Fibroblast of lung (primary cell): ENCODE measurements around the gene KRT7. TPM values are rescaled to one million over a fixed set of nuclear protein-coding genes. Genes with fewer than 3 reads are reported as not detected.

ENCODE experiments used
- DNase-seq, 2 donors: peaks; one replicate each; pipeline versions ENCODE4 v3.0.0 to v3.0.0-alpha.2; 2010; ENCODE audit warnings: low read depth in 2 of 2
- H2AFZ ChIP-seq: 2 replicates; pipeline ENCODE4 v1.5.1; 2012; ENCODE audit warnings: low read length, control low read depth, inconsistent platforms
- H3K27ac ChIP-seq: 2 replicates; pipeline ENCODE4 v1.5.1; 2011; ENCODE audit warnings: low read length, control low read depth; ENCODE audit not compliant: insufficient read depth
- H3K27me3 ChIP-seq: 2 replicates; pipeline ENCODE4 v1.5.1; 2011; ENCODE audit warnings: mild to moderate bottlenecking, low read length; ENCODE audit not compliant: control insufficient read depth, insufficient read depth
- H3K36me3 ChIP-seq: 2 replicates; pipeline ENCODE4 v1.5.1; 2011; ENCODE audit warnings: low read length; ENCODE audit not compliant: control insufficient read depth, insufficient read depth
- H3K4me1 ChIP-seq: 2 replicates; pipeline ENCODE4 v1.5.1; 2011; ENCODE audit warnings: low read length; ENCODE audit not compliant: control insufficient read depth, insufficient read depth; ENCODE audit errors: extremely low read depth
- H3K4me2 ChIP-seq: 2 replicates; pipeline ENCODE4 v1.5.1; 2011; ENCODE audit warnings: low read length, control low read depth; ENCODE audit not compliant: insufficient read depth; ENCODE audit errors: extremely low read depth
- H3K4me3 ChIP-seq, 4 experiments: fragments of 200-600 bp in 1 of 4; sonication (generic) in 1 of 4; replicated peaks in 1 of 4; 2 replicates each; pipeline ENCODE4 v1.5.1; 2011 to 2016; ENCODE audit warnings: low read length in 4 of 4, low read depth in 3 of 4, mild to moderate bottlenecking in 3 of 4, control low read depth in 2 of 4, inconsistent platforms in 1 of 4, mixed read lengths in 1 of 4; ENCODE audit not compliant: insufficient read depth in 1 of 4; ENCODE audit errors: control extremely low read depth in 1 of 4
- H3K79me2 ChIP-seq: 2 replicates; pipeline ENCODE4 v1.5.1; 2012; ENCODE audit warnings: mild to moderate bottlenecking, low read length, inconsistent platforms; ENCODE audit not compliant: control insufficient read depth, insufficient read depth
- H3K9ac ChIP-seq: 2 replicates; pipeline ENCODE4 v1.5.1; 2011; ENCODE audit warnings: mild to moderate bottlenecking, low read length, control low read depth; ENCODE audit not compliant: insufficient read depth
- H3K9me3 ChIP-seq: 2 replicates; pipeline ENCODE4 v1.5.1; 2012; ENCODE audit warnings: low read depth, low read length; ENCODE audit not compliant: control insufficient read depth, insufficient read depth
- H4K20me1 ChIP-seq: 2 replicates; pipeline ENCODE4 v1.5.1; 2011; ENCODE audit warnings: low read length; ENCODE audit not compliant: control insufficient read depth, insufficient read depth; ENCODE audit errors: extremely low read depth
- CTCF ChIP-seq, 2 donors: IDR thresholded peaks in 1 of 2; conservative IDR thresholded peaks in 1 of 2; 1 replicate in 1 of 2; 2 replicates in 1 of 2; pipeline ENCODE4 v1.5.1; 2011 to 2012; ENCODE audit warnings: low read length in 2 of 2, control low read depth in 1 of 2, inconsistent platforms in 1 of 2, low read depth in 1 of 2, mild to moderate bottlenecking in 1 of 2
- EZH2 ChIP-seq: IDR thresholded peaks from 2 replicates; pipeline ENCODE4 v1.5.1; 2012; ENCODE audit warnings: low read length, control low read depth, mild to moderate bottlenecking; ENCODE audit errors: missing control alignments
- polyA plus RNA-seq, 2 donors: library from polyadenylated mRNA; depleted of rRNA in 1 of 2; stranded (reverse) in 1 of 2; unstranded in 1 of 2; fragments of >200 nt; gene quantifications; 2 replicates each; pipeline ENCODE4 v1.2.1, GENCODE V29; 2011 to 2012; ENCODE audit warnings: missing spikeins in 1 of 2
- total RNA-seq: library from RNA; depleted of rRNA; stranded (reverse); fragments of >200 nt; gene quantifications from 2 replicates; pipeline ENCODE4 v1.2.1, GENCODE V29; 2014

Gene KRT7
- total and polyA plus RNA-seq, 2 donors (not counting 1 experiment from before 2014, with no cell fraction given), result 3.5 to 8.6 TPM

GRCh38 chr12:52271158-52271557, 38.1 kb downstream of the KRT7 start:
- H3K4me1 ChIP-seq, result no peaks in the 10 kb centered on the region
- H3K4me2 ChIP-seq, result no peak overlapping the region
- no peak overlapping the region for H3K27ac ChIP-seq
- no peaks in the 10 kb centered on the region for H4K20me1 ChIP-seq
- no peaks in the 10 kb centered on the region for H3K79me2 ChIP-seq
- no peak overlapping the region for H3K9ac ChIP-seq
- TF ChIP-seq EZH2 (no peak), CTCF (conservative IDR thresholded peaks at IDR 0.05 in 1 of 2, IDR thresholded peaks at IDR 0.05 in 1 of 2; ENCODE audit: low read depth in 1 of 2, low read length in 2 of 2) (no peak)
- H3K27me3 ChIP-seq, result peaks cover 2% of the 10 kb centered on the region
- DNase-seq, result peak in 1 of 2 donors; percentile 40
- H3K9me3 ChIP-seq, result no peaks in the 10 kb centered on the region
- H3K36me3 ChIP-seq, result no peaks in the 10 kb centered on the region
- H3K4me3 ChIP-seq, result no peak overlapping the region
- no peak overlapping the region for H2AFZ ChIP-seq

- H3K27ac ChIP-seq, result no peak within 1 kb of the TSS
- H2AFZ ChIP-seq, result no peak within 1 kb of the TSS
- no peaks in the 10 kb centered on the region for H3K79me2 ChIP-seq
- H4K20me1 ChIP-seq, result no peaks in the 10 kb centered on the region
- H3K36me3 ChIP-seq, result no peaks in the 10 kb centered on the region
- no peak within 1 kb of the TSS for H3K9ac ChIP-seq
- TF ChIP-seq CTCF (conservative IDR thresholded peaks at IDR 0.05 in 1 of 2, IDR thresholded peaks at IDR 0.05 in 1 of 2; ENCODE audit: low read depth in 1 of 2, low read length in 2 of 2), result no peak
- no peak for TF ChIP-seq EZH2
- DNase-seq, result no peak
- H3K4me2 ChIP-seq, result no peak within 1 kb of the TSS
- H3K9me3 ChIP-seq, result no peaks in the 10 kb centered on the region
- H3K27me3 ChIP-seq, result peaks cover 2% of the 10 kb centered on the region
- H3K4me3 ChIP-seq, result no peak within 1 kb of the TSS
- peaks cover 8% of the 10 kb centered on the region for H3K4me1 ChIP-seq
These were observed 41.6 kb downstream of the KRT7 start, which contains the start of gene KRT86 for GRCh38 chr12:52274521-52275120. TSS of gene KRT86 (plus strand) at chr12:52274645. CDS start at chr12:52301917, 27,272 bp downstream.

GRCh38 chr12:52275686-52276085, 42.6 kb downstream of the KRT7 start:
- Histone ChIP-seq H3K4me3 (no peak overlapping the region), H3K9ac (no peak overlapping the region), H3K4me1 (peaks cover 19% of the 10 kb centered on the region), H3K27me3 (peaks cover 2% of the 10 kb centered on the region), H3K4me2 (no peak overlapping the region), H3K36me3 (no peaks in the 10 kb centered on the region), H4K20me1 (no peaks in the 10 kb centered on the region), H3K27ac (no peak overlapping the region), H3K79me2 (no peaks in the 10 kb centered on the region), H2AFZ (no peak overlapping the region), H3K9me3 (no peaks in the 10 kb centered on the region)
- TF ChIP-seq EZH2 (no peak), CTCF (conservative IDR thresholded peaks at IDR 0.05 in 1 of 2, IDR thresholded peaks at IDR 0.05 in 1 of 2; ENCODE audit: low read depth in 1 of 2, low read length in 2 of 2) (no peak)
- no peak for DNase-seq
